Type B pancreatic cell (in vitro differentiated cells): ENCODE data around the gene TCF20. TPM values are rescaled to one million over a fixed set of nuclear protein-coding genes. Genes with fewer than 3 reads are reported as not detected.

ENCODE experiments used
- DNase-seq: peaks from one replicate; pipeline ENCODE4 v3.0.0; 2021; ENCODE audit warnings: mixed read lengths; ENCODE audit not compliant: unreplicated experiment; ENCODE audit errors: extremely low spot score
- H3K27ac Mint-ChIP-seq: 2 replicates; pipeline ENCODE4 v1.8.0; 2021; ENCODE audit warnings: mild to moderate bottlenecking, mixed read lengths
- H3K27me3 Mint-ChIP-seq: 2 replicates; pipeline ENCODE4 v1.8.0; 2021; ENCODE audit warnings: mixed read lengths
- H3K36me3 Mint-ChIP-seq: 2 replicates; pipeline ENCODE4 v1.8.0; 2021; ENCODE audit warnings: mixed read lengths
- H3K4me1 Mint-ChIP-seq: one replicate; pipeline ENCODE4 v1.8.0; 2021; ENCODE audit warnings: mixed read lengths; ENCODE audit not compliant: unreplicated experiment
- H3K4me3 Mint-ChIP-seq: 2 replicates; pipeline ENCODE4 v1.8.0; 2021; ENCODE audit warnings: mild to moderate bottlenecking, mixed read lengths
- H3K9me3 Mint-ChIP-seq: 2 replicates; pipeline ENCODE4 v1.8.0; 2021; ENCODE audit warnings: mixed read lengths
- long read RNA-seq: library from polyadenylated mRNA; unstranded; transcript quantifications from one replicate; pipeline ENCODE4 v2.0.0, GENCODE V29; 2020
- total RNA-seq: library from RNA; stranded (reverse); gene quantifications from 2 replicates; pipeline ENCODE4 v1.2.1, GENCODE V29; 2021; ENCODE audit warnings: low replicate concordance
- TF ChIP-seq, protein P1 (sequence below): fragments of 200-600 bp; sonication (generic); conservative IDR thresholded peaks from 2 replicates; pipeline ENCODE4 v1.5.0; 2021; ENCODE audit warnings: antibody characterized with exemption, mild to moderate bottlenecking

The TCF20 gene
- total RNA-seq, result 56.5 and 65.1 TPM in 2 replicates
- long read RNA-seq, partial matches to known transcripts, result 0 of 7 reads
- long read RNA-seq, other reads (novel, unspliced or antisense), result 7 of 7 reads

GRCh38 chr22:42270510-42271190 lies at the start of gene TCF20:
TCF20 (minus strand) TSS chr22:42270653; CDS start chr22:42215305, 55,348 bp downstream.
- Mint-ChIP-seq H3K27me3 (no peaks in the 10 kb centered on the region), H3K9me3 (no peaks in the 10 kb centered on the region), H3K27ac (peak within 1 kb of the TSS; percentile 83), H3K4me1 (peaks cover 34% of the 10 kb centered on the region), H3K36me3 (no peaks in the 10 kb centered on the region), H3K4me3 (peak within 1 kb of the TSS; percentile 95)
- DNase-seq, result peak; percentile 80
- TF ChIP-seq, protein P1, sequence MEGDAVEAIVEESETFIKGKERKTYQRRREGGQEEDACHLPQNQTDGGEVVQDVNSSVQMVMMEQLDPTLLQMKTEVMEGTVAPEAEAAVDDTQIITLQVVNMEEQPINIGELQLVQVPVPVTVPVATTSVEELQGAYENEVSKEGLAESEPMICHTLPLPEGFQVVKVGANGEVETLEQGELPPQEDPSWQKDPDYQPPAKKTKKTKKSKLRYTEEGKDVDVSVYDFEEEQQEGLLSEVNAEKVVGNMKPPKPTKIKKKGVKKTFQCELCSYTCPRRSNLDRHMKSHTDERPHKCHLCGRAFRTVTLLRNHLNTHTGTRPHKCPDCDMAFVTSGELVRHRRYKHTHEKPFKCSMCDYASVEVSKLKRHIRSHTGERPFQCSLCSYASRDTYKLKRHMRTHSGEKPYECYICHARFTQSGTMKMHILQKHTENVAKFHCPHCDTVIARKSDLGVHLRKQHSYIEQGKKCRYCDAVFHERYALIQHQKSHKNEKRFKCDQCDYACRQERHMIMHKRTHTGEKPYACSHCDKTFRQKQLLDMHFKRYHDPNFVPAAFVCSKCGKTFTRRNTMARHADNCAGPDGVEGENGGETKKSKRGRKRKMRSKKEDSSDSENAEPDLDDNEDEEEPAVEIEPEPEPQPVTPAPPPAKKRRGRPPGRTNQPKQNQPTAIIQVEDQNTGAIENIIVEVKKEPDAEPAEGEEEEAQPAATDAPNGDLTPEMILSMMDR, result no peak

- Mint-ChIP-seq H3K9me3 (no peaks in the 10 kb centered on the region), H3K4me3 (no peak overlapping the region), H3K27me3 (peaks cover 5% of the 10 kb centered on the region), H3K27ac (no peak overlapping the region), H3K36me3 (no peaks in the 10 kb centered on the region), H3K4me1 (peaks cover 47% of the 10 kb centered on the region)
- TF ChIP-seq, protein P1, result no peak
- no peak for DNase-seq
Observed at GRCh38 chr22:42319386-42319785, 48.9 kb upstream of the TCF20 start.

GRCh38 chr22:42318967-42319366 lies 48.5 kb upstream of the TCF20 start:
- no peak for DNase-seq
- Mint-ChIP-seq H3K27me3 (peaks cover 9% of the 10 kb centered on the region), H3K9me3 (no peaks in the 10 kb centered on the region), H3K4me3 (no peak overlapping the region), H3K36me3 (no peaks in the 10 kb centered on the region), H3K4me1 (peaks cover 49% of the 10 kb centered on the region), H3K27ac (no peak overlapping the region)
- TF ChIP-seq, protein P1, result no peak

- DNase-seq, result no peak
- peak overlapping the region; percentile 58 for H3K27ac Mint-ChIP-seq
- no peaks in the 10 kb centered on the region for H3K36me3 Mint-ChIP-seq
- H3K9me3 Mint-ChIP-seq, result no peaks in the 10 kb centered on the region
- no peak overlapping the region for H3K4me3 Mint-ChIP-seq
- H3K4me1 Mint-ChIP-seq, result peaks cover 53% of the 10 kb centered on the region
- TF ChIP-seq, protein P1, result no peak
- peaks cover 12% of the 10 kb centered on the region for H3K27me3 Mint-ChIP-seq
Observed at GRCh38 chr22:42317691-42318547, 47.5 kb upstream of the TCF20 start.

GRCh38 chr22:42317008-42317407 lies 46.6 kb upstream of the TCF20 start:
- H3K36me3 Mint-ChIP-seq, result no peaks in the 10 kb centered on the region
- no peak for DNase-seq
- no peak overlapping the region for H3K4me3 Mint-ChIP-seq
- no peak overlapping the region for H3K27ac Mint-ChIP-seq
- peaks cover 46% of the 10 kb centered on the region for H3K4me1 Mint-ChIP-seq
- TF ChIP-seq, protein P1, result no peak
- H3K9me3 Mint-ChIP-seq, result no peaks in the 10 kb centered on the region
- peaks cover 9% of the 10 kb centered on the region for H3K27me3 Mint-ChIP-seq
